ENCODE data around the gene OR51V1. TPM values are rescaled to one million over a fixed set of nuclear protein-coding genes. Genes with fewer than 3 reads are reported as not detected.

The OR51V1 gene
- total and polyA plus RNA-seq, 2 experiments from 2014 or later: not detected

GRCh38 chr11:5159806-5160205, 40.7 kb downstream of the OR51V1 start:
- Histone ChIP-seq H4K20me1 (ENCODE audit: insufficient read depth) (no peaks in the 10 kb centered on the region), H3K4me2 (ENCODE audit: unreplicated experiment) (no peak overlapping the region), H3F3A (ENCODE audit: insufficient read depth) (no peaks in the 10 kb centered on the region), H3K27me3 (replicated peaks; ENCODE audit: insufficient read depth) (no peaks in the 10 kb centered on the region), H3K4me1 (ENCODE audit: insufficient read depth) (no peaks in the 10 kb centered on the region), H3K27ac (no peak overlapping the region), H3K79me2 (ENCODE audit: insufficient read depth) (no peaks in the 10 kb centered on the region), H3K9ac (no peak overlapping the region), H3K36me3 (ENCODE audit: low read depth) (no peaks in the 10 kb centered on the region), H3K9me2 (ENCODE audit: insufficient read depth) (no peaks in the 10 kb centered on the region), H3K4me3 (no peak overlapping the region), H3K9me3 (ENCODE audit: low read depth) (no peaks in the 10 kb centered on the region), H2AFZ (no peak overlapping the region)
- in situ Hi-C loops (cut with MboI): no loop called here
- DNase-seq: no peak
- TF ChIP-seq EZH2 (IDR thresholded peaks at IDR 0.05; ENCODE audit: insufficient read depth, poor library complexity, severe bottlenecking) (no peak), EZH2phosphoT487 (IDR thresholded peaks at IDR 0.05; ENCODE audit: insufficient read depth, low read depth) (no peak)

DNA sequence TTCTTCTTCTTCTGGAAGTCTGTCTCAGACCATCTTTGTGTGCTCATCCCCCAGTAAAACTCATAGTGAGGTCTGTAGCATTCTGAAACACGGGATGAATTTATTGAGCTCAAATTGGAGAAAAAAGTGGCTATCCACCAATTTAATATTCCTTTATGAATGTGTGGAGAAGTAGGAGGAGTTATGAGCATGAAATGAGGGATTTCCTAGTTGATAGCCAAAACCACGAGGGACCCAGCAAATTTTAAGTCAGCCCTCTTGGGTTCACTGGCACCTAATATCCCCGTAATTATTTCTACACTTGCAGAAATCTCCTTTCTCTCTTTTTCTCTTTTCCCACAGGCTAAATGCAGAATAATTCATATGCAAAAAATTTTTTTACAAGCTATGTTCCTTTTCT, 45.8 kb downstream of the OR51V1 start, which contains the start of gene OR52A1:
OR52A1 (minus strand) TSS at position 101 of the 400 bp plus-strand sequence. CDS start 2,388 bp downstream, outside the sequence.
- H2AFZ ChIP-seq: no peak within 1 kb of the TSS; the same call in 1 of the 2 replicates
- no peak for DNase-seq
- H3K27ac ChIP-seq: no peak within 1 kb of the TSS
- no peaks in the 10 kb centered on the region for H3F3A ChIP-seq (ENCODE audit: insufficient read depth)
- no peak within 1 kb of the TSS for H3K4me3 ChIP-seq
- WGBS, 2 experiments (ENCODE audit: low coverage in 1 of 2, low lambda C conversion rate in 2 of 2, missing lambda C conversion rate in 2 of 2): 20 to 25% methylated on average over 3 of the region's 3 CpGs
- no peaks in the 10 kb centered on the region for H3K9me3 ChIP-seq (ENCODE audit: low read depth)
- H3K27me3 ChIP-seq (replicated peaks; ENCODE audit: insufficient read depth): peaks cover 8% of the 10 kb centered on the region; the same call in 1 of the 2 replicates
- H4K20me1 ChIP-seq (ENCODE audit: insufficient read depth): no peaks in the 10 kb centered on the region
- TF ChIP-seq EZH2phosphoT487 (IDR thresholded peaks at IDR 0.05; ENCODE audit: insufficient read depth, low read depth) (no peak), EZH2 (IDR thresholded peaks at IDR 0.05; ENCODE audit: insufficient read depth, poor library complexity, severe bottlenecking) (no peak)
- no peaks in the 10 kb centered on the region for H3K9me2 ChIP-seq (ENCODE audit: insufficient read depth)
- no peak within 1 kb of the TSS for H3K4me2 ChIP-seq (ENCODE audit: unreplicated experiment)
- in situ Hi-C loops (cut with MboI): no loop called here
- no peak within 1 kb of the TSS for H3K9ac ChIP-seq
- H3K79me2 ChIP-seq (ENCODE audit: insufficient read depth): no peaks in the 10 kb centered on the region
- no peaks in the 10 kb centered on the region for H3K4me1 ChIP-seq (ENCODE audit: insufficient read depth)
- no peaks in the 10 kb centered on the region for H3K36me3 ChIP-seq (ENCODE audit: low read depth)

DNA sequence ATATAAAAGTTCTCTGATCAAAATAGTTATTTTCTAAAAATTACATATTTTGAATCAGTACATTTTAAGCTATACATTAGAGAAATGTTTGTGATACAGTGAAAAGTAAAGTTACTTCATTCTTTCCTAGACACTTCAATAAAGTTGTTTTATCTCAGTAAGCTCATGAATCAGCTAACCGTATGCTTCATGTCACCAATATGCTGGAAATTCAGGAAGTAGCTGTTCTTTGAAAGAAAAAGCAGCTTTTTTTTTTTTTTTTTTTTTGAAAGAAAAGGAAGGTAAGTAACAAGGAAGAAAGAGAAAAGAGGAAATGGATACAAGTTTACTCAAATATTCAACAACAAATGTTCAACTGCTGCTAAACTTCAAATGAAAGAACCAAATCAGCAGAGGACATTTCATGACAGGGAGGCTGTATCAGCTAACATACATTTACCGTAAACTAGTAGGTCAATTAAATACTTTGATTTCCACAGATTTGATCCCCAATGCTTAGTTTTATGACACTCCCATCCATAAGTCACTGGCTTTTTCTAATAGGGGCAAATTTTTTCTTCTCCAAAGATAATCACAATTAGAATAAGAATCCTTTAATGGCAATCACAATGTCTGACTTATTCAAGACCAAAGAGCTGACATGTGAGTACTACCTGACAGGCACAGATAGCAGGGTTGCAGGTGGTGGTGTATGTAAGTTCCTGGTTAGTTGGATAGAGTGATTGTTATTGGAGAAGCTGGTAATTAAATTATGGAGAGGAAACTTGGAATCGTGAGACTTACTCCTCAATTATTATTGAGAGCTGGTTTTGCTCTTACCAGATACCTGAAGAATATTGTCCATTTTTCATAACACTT, 46.7 kb downstream of the OR51V1 start:
- no peak overlapping the region for H3K4me2 ChIP-seq (ENCODE audit: unreplicated experiment)
- no peaks in the 10 kb centered on the region for H3K4me1 ChIP-seq (ENCODE audit: insufficient read depth)
- H2AFZ ChIP-seq: no peak overlapping the region
- H4K20me1 ChIP-seq (ENCODE audit: insufficient read depth): no peaks in the 10 kb centered on the region
- DNase-seq: no peak
- no peaks in the 10 kb centered on the region for H3K9me2 ChIP-seq (ENCODE audit: insufficient read depth)
- no peaks in the 10 kb centered on the region for H3K36me3 ChIP-seq (ENCODE audit: low read depth)
- H3K27ac ChIP-seq: no peak overlapping the region
- in situ Hi-C loops (cut with MboI): no loop called here
- H3K79me2 ChIP-seq (ENCODE audit: insufficient read depth): no peaks in the 10 kb centered on the region
- no peak for TF ChIP-seq EZH2phosphoT487 (IDR thresholded peaks at IDR 0.05; ENCODE audit: insufficient read depth, low read depth)
- TF ChIP-seq EZH2 (IDR thresholded peaks at IDR 0.05; ENCODE audit: insufficient read depth, poor library complexity, severe bottlenecking): no peak
- H3F3A ChIP-seq (ENCODE audit: insufficient read depth): no peaks in the 10 kb centered on the region
- H3K9me3 ChIP-seq (ENCODE audit: low read depth): no peaks in the 10 kb centered on the region
- H3K4me3 ChIP-seq: no peak overlapping the region
- 34 to 39% methylated on average over 3 of the region's 3 CpGs for WGBS, 2 experiments (ENCODE audit: low coverage in 1 of 2, low lambda C conversion rate in 2 of 2, missing lambda C conversion rate in 2 of 2)
- H3K9ac ChIP-seq: no peak overlapping the region
- peaks cover 8% of the 10 kb centered on the region; the same call in 1 of the 2 replicates for H3K27me3 ChIP-seq (replicated peaks; ENCODE audit: insufficient read depth)

DNA sequence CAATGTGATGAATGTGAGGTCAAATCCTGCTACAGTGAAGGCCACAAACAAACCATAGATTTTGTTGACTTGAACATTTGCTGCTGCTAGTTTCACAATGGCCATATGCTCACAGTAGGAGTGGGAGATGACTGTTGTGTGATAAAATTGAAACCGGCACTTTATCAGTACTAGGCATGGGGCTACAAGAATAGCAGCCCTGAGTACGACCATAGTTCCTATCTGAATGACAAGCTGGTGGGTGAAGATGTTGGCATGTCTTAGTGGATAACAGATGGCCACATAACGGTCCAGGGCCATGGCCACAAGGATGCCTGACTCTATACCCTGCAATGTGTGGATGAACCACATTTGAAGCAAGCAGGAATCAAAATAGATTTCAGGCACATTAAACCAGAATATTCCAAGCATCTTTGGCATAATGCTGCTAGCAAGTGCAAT, 48.7 kb downstream of the OR51V1 start:
- no peak overlapping the region for H2AFZ ChIP-seq
- no peak overlapping the region for H3K9ac ChIP-seq
- no peak for TF ChIP-seq EZH2 (IDR thresholded peaks at IDR 0.05; ENCODE audit: insufficient read depth, poor library complexity, severe bottlenecking)
- TF ChIP-seq EZH2phosphoT487 (IDR thresholded peaks at IDR 0.05; ENCODE audit: insufficient read depth, low read depth): no peak
- no peak overlapping the region for H3K4me2 ChIP-seq (ENCODE audit: unreplicated experiment)
- H3K27ac ChIP-seq: no peak overlapping the region
- WGBS, 2 experiments (ENCODE audit: low coverage in 1 of 2, low lambda C conversion rate in 2 of 2, missing lambda C conversion rate in 2 of 2): 27% methylated on average over 3 of the region's 3 CpGs
- H3K4me1 ChIP-seq (ENCODE audit: insufficient read depth): no peaks in the 10 kb centered on the region
- H3F3A ChIP-seq (ENCODE audit: insufficient read depth): no peaks in the 10 kb centered on the region
- peaks cover 8% of the 10 kb centered on the region; the same call in 1 of the 2 replicates for H3K27me3 ChIP-seq (replicated peaks; ENCODE audit: insufficient read depth)
- no peaks in the 10 kb centered on the region for H3K9me2 ChIP-seq (ENCODE audit: insufficient read depth)
- no peak overlapping the region for H3K4me3 ChIP-seq
- no peak for DNase-seq
- no peaks in the 10 kb centered on the region for H3K79me2 ChIP-seq (ENCODE audit: insufficient read depth)
- H4K20me1 ChIP-seq (ENCODE audit: insufficient read depth): no peaks in the 10 kb centered on the region
- in situ Hi-C loops (cut with MboI): no loop called here
- H3K36me3 ChIP-seq (ENCODE audit: low read depth): no peaks in the 10 kb centered on the region
- no peaks in the 10 kb centered on the region for H3K9me3 ChIP-seq (ENCODE audit: low read depth)

Other genes starting within 250 kb of the OR51V1 start
- not detected in 2 replicates for gene OR51A2, start 245.0 kb downstream of the OR51V1 start, total RNA-seq (2014; rRNA removed; shearing (Covaris generic))
- gene OR51A2, start 245.0 kb downstream of the OR51V1 start, polyA plus RNA-seq (2016; fragmentation: Nextera tagmentation; extraction: Ambion mirVana): not detected in 2 replicates
- gene OR51L1, start 205.8 kb downstream of the OR51V1 start, total RNA-seq (2014; rRNA removed; shearing (Covaris generic)): not detected in 2 replicates
- not detected in 2 replicates for gene OR51L1, start 205.8 kb downstream of the OR51V1 start, polyA plus RNA-seq (2016; fragmentation: Nextera tagmentation; extraction: Ambion mirVana)
- not detected in 2 replicates for gene OR52J3, start 154.2 kb downstream of the OR51V1 start, total RNA-seq (2014; rRNA removed; shearing (Covaris generic))
- not detected in 2 replicates for gene OR52J3, start 154.2 kb downstream of the OR51V1 start, polyA plus RNA-seq (2016; fragmentation: Nextera tagmentation; extraction: Ambion mirVana)
- not detected in 2 replicates for gene OR52E2, start 141.1 kb downstream of the OR51V1 start, total RNA-seq (2014; rRNA removed; shearing (Covaris generic))
- gene OR52E2, start 141.1 kb downstream of the OR51V1 start, polyA plus RNA-seq (2016; fragmentation: Nextera tagmentation; extraction: Ambion mirVana): not detected in 2 replicates
- not detected in 2 replicates for gene OR52E1, start 131.1 kb downstream of the OR51V1 start, total RNA-seq (2014; rRNA removed; shearing (Covaris generic))
- gene OR52E1, start 131.1 kb downstream of the OR51V1 start, polyA plus RNA-seq (2016; fragmentation: Nextera tagmentation; extraction: Ambion mirVana): not detected in 2 replicates
- gene OR52A5, start 62.3 kb downstream of the OR51V1 start, total RNA-seq (2014; rRNA removed; shearing (Covaris generic)): not detected in 2 replicates
- gene OR52A5, start 62.3 kb downstream of the OR51V1 start, polyA plus RNA-seq (2016; fragmentation: Nextera tagmentation; extraction: Ambion mirVana): not detected in 2 replicates
- not detected in 2 replicates for gene OR52A1, start 45.9 kb downstream of the OR51V1 start, total RNA-seq (2014; rRNA removed; shearing (Covaris generic))
- gene OR52A1, start 45.9 kb downstream of the OR51V1 start, polyA plus RNA-seq (2016; fragmentation: Nextera tagmentation; extraction: Ambion mirVana): not detected in 2 replicates
- not detected in 2 replicates for gene HBB, start 26.4 kb upstream of the OR51V1 start, total RNA-seq (2014; rRNA removed; shearing (Covaris generic))
- gene HBB, start 26.4 kb upstream of the OR51V1 start, polyA plus RNA-seq (2016; fragmentation: Nextera tagmentation; extraction: Ambion mirVana): not detected in 2 replicates
- gene HBD, start 33.8 kb upstream of the OR51V1 start, total RNA-seq (2014; rRNA removed; shearing (Covaris generic)): not detected in 2 replicates
- gene HBD, start 33.8 kb upstream of the OR51V1 start, polyA plus RNA-seq (2016; fragmentation: Nextera tagmentation; extraction: Ambion mirVana): not detected in 2 replicates
- not detected in 2 replicates for gene HBG1, start 49.2 kb upstream of the OR51V1 start, total RNA-seq (2014; rRNA removed; shearing (Covaris generic))
- gene HBG1, start 49.2 kb upstream of the OR51V1 start, polyA plus RNA-seq (2016; fragmentation: Nextera tagmentation; extraction: Ambion mirVana): not detected in 2 replicates
- not detected in 2 replicates for gene HBG2, start 54.1 kb upstream of the OR51V1 start, total RNA-seq (2014; rRNA removed; shearing (Covaris generic))
- not detected in 2 replicates for gene HBG2, start 54.1 kb upstream of the OR51V1 start, polyA plus RNA-seq (2016; fragmentation: Nextera tagmentation; extraction: Ambion mirVana)
- gene HBE1, start 69.3 kb upstream of the OR51V1 start, total RNA-seq (2014; rRNA removed; shearing (Covaris generic)): not detected in 2 replicates
- not detected in 2 replicates for gene HBE1, start 69.3 kb upstream of the OR51V1 start, polyA plus RNA-seq (2016; fragmentation: Nextera tagmentation; extraction: Ambion mirVana)
- gene OR51B4, start 101.3 kb upstream of the OR51V1 start, total RNA-seq (2014; rRNA removed; shearing (Covaris generic)): not detected in 2 replicates
- gene OR51B4, start 101.3 kb upstream of the OR51V1 start, polyA plus RNA-seq (2016; fragmentation: Nextera tagmentation; extraction: Ambion mirVana): not detected in 2 replicates
- not detected in 2 replicates for gene OR51B2, start 123.6 kb upstream of the OR51V1 start, total RNA-seq (2014; rRNA removed; shearing (Covaris generic))
- gene OR51B2, start 123.6 kb upstream of the OR51V1 start, polyA plus RNA-seq (2016; fragmentation: Nextera tagmentation; extraction: Ambion mirVana): not detected in 2 replicates
- not detected in 2 replicates for gene OR51B5, start 142.8 kb upstream of the OR51V1 start, total RNA-seq (2014; rRNA removed; shearing (Covaris generic))
- not detected in 2 replicates for gene OR51B5, start 142.8 kb upstream of the OR51V1 start, polyA plus RNA-seq (2016; fragmentation: Nextera tagmentation; extraction: Ambion mirVana)
- not detected in 2 replicates for gene OR51B6, start 150.8 kb upstream of the OR51V1 start, total RNA-seq (2014; rRNA removed; shearing (Covaris generic))
- not detected in 2 replicates for gene OR51B6, start 150.8 kb upstream of the OR51V1 start, polyA plus RNA-seq (2016; fragmentation: Nextera tagmentation; extraction: Ambion mirVana)
- not detected in 2 replicates for gene OR51M1, start 183.1 kb upstream of the OR51V1 start, total RNA-seq (2014; rRNA removed; shearing (Covaris generic))
- gene OR51M1, start 183.1 kb upstream of the OR51V1 start, polyA plus RNA-seq (2016; fragmentation: Nextera tagmentation; extraction: Ambion mirVana): not detected in 2 replicates
- not detected in 2 replicates for gene OR51Q1, start 221.4 kb upstream of the OR51V1 start, total RNA-seq (2014; rRNA removed; shearing (Covaris generic))
- not detected in 2 replicates for gene OR51Q1, start 221.4 kb upstream of the OR51V1 start, polyA plus RNA-seq (2016; fragmentation: Nextera tagmentation; extraction: Ambion mirVana)
- not detected in 2 replicates for gene OR51I1, start 240.8 kb upstream of the OR51V1 start, total RNA-seq (2014; rRNA removed; shearing (Covaris generic))
- not detected in 2 replicates for gene OR51I1, start 240.8 kb upstream of the OR51V1 start, polyA plus RNA-seq (2016; fragmentation: Nextera tagmentation; extraction: Ambion mirVana)
- not detected in 2 replicates for gene OR51I2, start 248.6 kb upstream of the OR51V1 start, total RNA-seq (2014; rRNA removed; shearing (Covaris generic))
- gene OR51I2, start 248.6 kb upstream of the OR51V1 start, polyA plus RNA-seq (2016; fragmentation: Nextera tagmentation; extraction: Ambion mirVana): not detected in 2 replicates

All from GM23248 (cell line).